HCT116 (cell line): ENCODE results near the gene CCR6. TPM values are rescaled to one million over a fixed set of nuclear protein-coding genes. Genes with fewer than 3 reads are reported as not detected.

ENCODE experiments used
- ATAC-seq: fragments of 200-7000 bp; cut with Tn5 transposase; 2 replicates; pipeline ENCODE4 v1.9.1; 2020; ENCODE audit warnings: mild to moderate bottlenecking, moderate library complexity
- BruUV-seq: library from RNA; stranded (reverse); fragments of 400-500 nt; replicated peaks from 2 replicates; lab custom pipeline; 2021; lab: Mats Ljungman, UMichigan
- CTCF ChIA-PET: fragments of 300-600 bp; sonication (Branson Sonifier 250); formaldehyde crosslinking; loops from one replicate; lab custom pipeline; 2021; ENCODE audit warnings: antibody characterized with exemption; lab: Charles Lee
- POLR2A ChIA-PET: fragments of 300-600, 350-600 bp; sonication (Branson Sonifier 250); formaldehyde crosslinking; loops from one replicate; lab custom pipeline; 2021; ENCODE audit warnings: antibody characterized with exemption; lab: Charles Lee
- RAD21 ChIA-PET, 2 experiments: fragments of 300-600 bp; sonication (Branson Sonifier 250); formaldehyde crosslinking; loops; one replicate each; lab custom pipeline; 2023; ENCODE audit warnings: low total read pairs in 2 of 2; ENCODE audit not compliant: uncharacterized antibody in 2 of 2, unreplicated experiment in 2 of 2, low non-redundant PET in 1 of 2; lab: Charles Lee
- DNase-seq: peaks from one replicate; pipeline ENCODE4 v3.0.0-alpha.2; 2010; ENCODE audit warnings: low read depth, low spot score
- H2AFZ ChIP-seq: fragments of 200-600 bp; shearing (Covaris generic), sonication (generic); 2 replicates; pipeline ENCODE4 v1.6.1; 2017; ENCODE audit warnings: low read depth, mixed run types, mixed read lengths, antibody characterized with exemption, low read length; ENCODE audit not compliant: poor library complexity, severe bottlenecking
- H3K27ac ChIP-seq: 2 replicates; pipeline ENCODE4 v1.5.1; 2012; ENCODE audit warnings: low read depth, low read length
- H3K27me3 ChIP-seq: fragments of 200-600 bp; sonication (generic); 2 replicates; pipeline ENCODE4 v1.6.1; 2016; ENCODE audit warnings: mixed run types, low read length, mixed read lengths; ENCODE audit not compliant: insufficient read depth
- H3K36me3 ChIP-seq, 2 experiments: fragments of 200-500 bp in 1 of 2; fragments of 200-600 bp in 1 of 2; sonication (Bioruptor generic) in 1 of 2; sonication (generic) in 1 of 2; 2 replicates each; pipeline versions ENCODE4 v1.5.1 to v1.6.1; 2014 to 2016; ENCODE audit warnings: low read length in 2 of 2, inconsistent platforms in 1 of 2, mixed read lengths in 1 of 2, mixed run types in 1 of 2; ENCODE audit not compliant: insufficient read depth in 2 of 2, control insufficient read depth in 1 of 2
- H3K4me1 ChIP-seq, 2 experiments: fragments of 200-600 bp in 1 of 2; sonication (generic) in 1 of 2; 2 replicates each; pipeline versions ENCODE4 v1.5.1 to v1.6.1; 2012 to 2017; ENCODE audit warnings: low read length in 2 of 2, inconsistent platforms in 1 of 2, mild to moderate bottlenecking in 1 of 2, mixed read lengths in 1 of 2, mixed run types in 1 of 2, moderate library complexity in 1 of 2; ENCODE audit not compliant: insufficient read depth in 2 of 2, control insufficient read depth in 1 of 2
- H3K4me2 ChIP-seq: fragments of 200-600 bp; sonication (generic); 2 replicates; pipeline ENCODE4 v1.6.1; 2017; ENCODE audit warnings: mixed run types, low read length, mixed read lengths
- H3K4me3 ChIP-seq, 2 experiments: fragments of 200-600 bp in 1 of 2; sonication (generic) in 1 of 2; replicated peaks in 1 of 2; 2 replicates each; pipeline ENCODE4 v1.5.1; 2011 to 2016; ENCODE audit warnings: low read length in 2 of 2, control low read depth in 1 of 2, low read depth in 1 of 2, mild to moderate bottlenecking in 1 of 2, mixed read lengths in 1 of 2, mixed run types in 1 of 2
- H3K79me2 ChIP-seq: fragments of 200-600 bp; sonication (generic); 2 replicates; pipeline ENCODE4 v1.6.1; 2017; ENCODE audit warnings: mild to moderate bottlenecking, mixed run types, low read length, moderate library complexity, mixed read lengths; ENCODE audit not compliant: insufficient read depth
- H3K9ac ChIP-seq: fragments of 200-600 bp; sonication (generic); 2 replicates; pipeline ENCODE4 v1.6.1; 2016; ENCODE audit warnings: low read length, mixed read lengths
- H3K9me2 ChIP-seq: fragments of 200-600 bp; sonication (generic), shearing (Covaris generic); 2 replicates; pipeline ENCODE4 v1.6.1; 2017; ENCODE audit warnings: mixed run types, mild to moderate bottlenecking, moderate library complexity; ENCODE audit not compliant: insufficient read depth
- H3K9me3 ChIP-seq, 2 experiments: fragments of 200-500 bp in 1 of 2; fragments of 200-600 bp in 1 of 2; sonication (Bioruptor generic) in 1 of 2; sonication (generic) in 1 of 2; 2 replicates each; pipeline ENCODE4 v1.6.1; 2014 to 2017; ENCODE audit warnings: low read length in 2 of 2, mixed read lengths in 2 of 2, inconsistent platforms in 1 of 2, low read depth in 1 of 2, mild to moderate bottlenecking in 1 of 2, mixed run types in 1 of 2, moderate library complexity in 1 of 2; ENCODE audit not compliant: control insufficient read depth in 1 of 2, insufficient read depth in 1 of 2
- H4K20me1 ChIP-seq: fragments of 200-600 bp; sonication (generic), shearing (Covaris generic); 2 replicates; pipeline ENCODE4 v1.6.1; 2017; ENCODE audit warnings: mixed run types, mild to moderate bottlenecking, moderate library complexity; ENCODE audit not compliant: insufficient read depth
- CBX3 ChIP-seq: IDR thresholded peaks from 2 replicates; pipeline ENCODE4 v1.6.1; 2012; ENCODE audit warnings: low read depth
- EGR1 ChIP-seq: IDR thresholded peaks from 2 replicates; pipeline ENCODE4 v1.6.1; 2012; ENCODE audit warnings: low read depth
- ELF1 ChIP-seq: IDR thresholded peaks from 2 replicates; pipeline ENCODE4 v1.6.1; 2012; ENCODE audit warnings: low read depth, borderline replicate concordance
- EZH2 ChIP-seq: fragments of 200-600 bp; sonication (generic); IDR thresholded peaks from 2 replicates; pipeline ENCODE4 v1.6.1; 2017; ENCODE audit warnings: antibody characterized with exemption, mixed run types
- EZH2phosphoT487 ChIP-seq: fragments of 200-600 bp; IDR thresholded peaks from 2 replicates; pipeline ENCODE4 v1.6.1; 2018; ENCODE audit warnings: antibody characterized with exemption, borderline replicate concordance
- FOSL1 ChIP-seq: IDR thresholded peaks from 2 replicates; pipeline ENCODE4 v1.6.1; 2012; ENCODE audit warnings: low read depth
- POLR2A ChIP-seq: IDR thresholded peaks from 2 replicates; pipeline ENCODE4 v1.7.0; 2011; ENCODE audit warnings: borderline replicate concordance; ENCODE audit not compliant: insufficient read depth, insufficient read length; ENCODE audit errors: extremely low read depth
- RAD21 ChIP-seq: IDR thresholded peaks from 2 replicates; pipeline ENCODE4 v1.6.1; 2012; ENCODE audit warnings: low read depth, mild to moderate bottlenecking
- SP1 ChIP-seq: IDR thresholded peaks from 2 replicates; pipeline ENCODE4 v1.6.1; 2012; ENCODE audit warnings: low read depth
- TCF7L2 ChIP-seq: IDR thresholded peaks from 2 replicates; pipeline ENCODE4 v1.7.0; 2011; ENCODE audit warnings: borderline replicate concordance, inconsistent platforms; ENCODE audit not compliant: insufficient read depth, insufficient read length; ENCODE audit errors: extremely low read depth
- ZFX ChIP-seq: fragments of 450-650 bp; IDR thresholded peaks from 2 replicates; pipeline ENCODE4 v1.6.1; 2017
- intact Hi-C: fragments of 100-400 bp; cut with micrococcal nuclease; formaldehyde crosslinking; loops from 2 replicates; pipeline ENCODE4 v1.10.0; 2022
- total RNA-seq: library from RNA; stranded (reverse); gene quantifications from one replicate; pipeline ENCODE4 v1.2.1, GENCODE V29; 2021; ENCODE audit not compliant: unreplicated experiment
- TF ChIP-seq, protein P1 (sequence below): IDR thresholded peaks from 2 replicates; pipeline ENCODE4 v1.6.1; 2012
- TF ChIP-seq, protein P2 (sequence below): IDR thresholded peaks from 2 replicates; pipeline ENCODE4 v1.6.1; 2011; ENCODE audit warnings: mild to moderate bottlenecking, low read length, moderate library complexity; ENCODE audit not compliant: insufficient replicate concordance; ENCODE audit errors: extremely low read depth
- TF ChIP-seq, protein P3 (sequence below): IDR thresholded peaks from 2 replicates; pipeline ENCODE4 v1.6.1; 2012
- TF ChIP-seq, protein P4 (sequence below), 3 experiments: fragments of 200-600 bp in 1 of 3; sonication (generic) in 1 of 3; IDR thresholded peaks in 2 of 3; conservative IDR thresholded peaks in 1 of 3; 2 replicates each; pipeline ENCODE4 v1.5.1; 2012 to 2017; ENCODE audit warnings: low read depth in 2 of 3, low read length in 2 of 3, antibody characterized with exemption in 1 of 3, borderline replicate concordance in 1 of 3, control low read depth in 1 of 3, mild to moderate bottlenecking in 1 of 3, mixed read lengths in 1 of 3, mixed run types in 1 of 3, moderate library complexity in 1 of 3; ENCODE audit not compliant: insufficient read depth in 1 of 3
- TF ChIP-seq, protein P5 (sequence below): IDR thresholded peaks from 2 replicates; pipeline ENCODE4 v1.6.1; 2012; ENCODE audit warnings: low read depth

CCR6 gene
- total RNA-seq, 1 experiment from 2014 or later: not detected

DNA sequence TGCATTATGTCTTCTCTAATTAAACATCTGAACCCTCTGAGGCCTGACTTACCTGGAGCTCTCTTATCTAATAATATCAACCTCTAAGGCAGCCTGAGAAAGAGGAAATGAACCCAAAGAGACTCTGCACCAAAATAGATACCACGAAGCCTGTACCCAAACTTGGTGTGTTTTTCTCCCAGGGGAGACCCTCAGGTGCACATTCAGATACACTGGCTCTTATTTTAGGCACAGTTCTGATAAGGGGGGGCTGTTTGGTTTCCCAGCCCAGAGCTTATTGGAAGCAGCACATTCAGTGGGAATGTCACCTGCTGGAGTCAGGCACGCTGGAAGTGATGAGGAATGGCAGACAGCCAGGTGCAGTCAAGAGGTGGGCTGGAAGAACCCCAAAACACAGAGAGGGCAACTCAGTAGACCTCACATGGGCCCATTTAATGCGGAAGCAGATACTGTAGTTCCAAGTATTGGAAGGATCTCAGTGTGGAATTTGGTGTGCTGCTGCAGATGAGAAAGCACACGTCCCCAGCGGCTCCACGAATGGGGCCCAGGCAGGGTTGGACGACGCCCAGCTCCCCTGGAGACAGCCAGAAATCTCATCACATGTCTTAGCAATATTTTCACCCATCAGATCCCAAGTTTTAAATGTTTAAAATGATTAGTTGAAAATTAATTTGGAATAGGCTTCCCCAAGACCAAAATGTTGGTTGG is 9.7 kb upstream of the CCR6 start:
- RAD21 ChIA-PET: no interaction called here
- POLR2A ChIA-PET: no interaction called here
- Histone ChIP-seq H3K4me1 (no peaks in the 10 kb centered on the region), H3K4me3 (no peak overlapping the region), H3K9me3 (no peaks in the 10 kb centered on the region), H3K27ac (no peak overlapping the region), H4K20me1 (no peaks in the 10 kb centered on the region), H3K27me3 (peaks cover 6% of the 10 kb centered on the region; the same call in 1 of the 2 replicates), H3K9ac (no peak overlapping the region), H3K79me2 (no peaks in the 10 kb centered on the region), H3K9me2 (no peaks in the 10 kb centered on the region), H3K36me3 (no peaks in the 10 kb centered on the region), H3K4me2 (no peak overlapping the region), H2AFZ (no peak overlapping the region)
- no peak for ATAC-seq
- TF ChIP-seq, protein P1, sequence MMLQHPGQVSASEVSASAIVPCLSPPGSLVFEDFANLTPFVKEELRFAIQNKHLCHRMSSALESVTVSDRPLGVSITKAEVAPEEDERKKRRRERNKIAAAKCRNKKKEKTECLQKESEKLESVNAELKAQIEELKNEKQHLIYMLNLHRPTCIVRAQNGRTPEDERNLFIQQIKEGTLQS: no peak
- no peak for TF ChIP-seq ELF1
- no peak for TF ChIP-seq CBX3
- TF ChIP-seq, protein P2, sequence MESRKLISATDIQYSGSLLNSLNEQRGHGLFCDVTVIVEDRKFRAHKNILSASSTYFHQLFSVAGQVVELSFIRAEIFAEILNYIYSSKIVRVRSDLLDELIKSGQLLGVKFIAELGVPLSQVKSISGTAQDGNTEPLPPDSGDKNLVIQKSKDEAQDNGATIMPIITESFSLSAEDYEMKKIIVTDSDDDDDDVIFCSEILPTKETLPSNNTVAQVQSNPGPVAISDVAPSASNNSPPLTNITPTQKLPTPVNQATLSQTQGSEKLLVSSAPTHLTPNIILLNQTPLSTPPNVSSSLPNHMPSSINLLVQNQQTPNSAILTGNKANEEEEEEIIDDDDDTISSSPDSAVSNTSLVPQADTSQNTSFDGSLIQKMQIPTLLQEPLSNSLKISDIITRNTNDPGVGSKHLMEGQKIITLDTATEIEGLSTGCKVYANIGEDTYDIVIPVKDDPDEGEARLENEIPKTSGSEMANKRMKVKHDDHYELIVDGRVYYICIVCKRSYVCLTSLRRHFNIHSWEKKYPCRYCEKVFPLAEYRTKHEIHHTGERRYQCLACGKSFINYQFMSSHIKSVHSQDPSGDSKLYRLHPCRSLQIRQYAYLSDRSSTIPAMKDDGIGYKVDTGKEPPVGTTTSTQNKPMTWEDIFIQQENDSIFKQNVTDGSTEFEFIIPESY: no peak
- TF ChIP-seq SP1: no peak
- TF ChIP-seq, protein P3, sequence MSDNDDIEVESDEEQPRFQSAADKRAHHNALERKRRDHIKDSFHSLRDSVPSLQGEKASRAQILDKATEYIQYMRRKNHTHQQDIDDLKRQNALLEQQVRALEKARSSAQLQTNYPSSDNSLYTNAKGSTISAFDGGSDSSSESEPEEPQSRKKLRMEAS: no peak
- TF ChIP-seq, protein P4, sequence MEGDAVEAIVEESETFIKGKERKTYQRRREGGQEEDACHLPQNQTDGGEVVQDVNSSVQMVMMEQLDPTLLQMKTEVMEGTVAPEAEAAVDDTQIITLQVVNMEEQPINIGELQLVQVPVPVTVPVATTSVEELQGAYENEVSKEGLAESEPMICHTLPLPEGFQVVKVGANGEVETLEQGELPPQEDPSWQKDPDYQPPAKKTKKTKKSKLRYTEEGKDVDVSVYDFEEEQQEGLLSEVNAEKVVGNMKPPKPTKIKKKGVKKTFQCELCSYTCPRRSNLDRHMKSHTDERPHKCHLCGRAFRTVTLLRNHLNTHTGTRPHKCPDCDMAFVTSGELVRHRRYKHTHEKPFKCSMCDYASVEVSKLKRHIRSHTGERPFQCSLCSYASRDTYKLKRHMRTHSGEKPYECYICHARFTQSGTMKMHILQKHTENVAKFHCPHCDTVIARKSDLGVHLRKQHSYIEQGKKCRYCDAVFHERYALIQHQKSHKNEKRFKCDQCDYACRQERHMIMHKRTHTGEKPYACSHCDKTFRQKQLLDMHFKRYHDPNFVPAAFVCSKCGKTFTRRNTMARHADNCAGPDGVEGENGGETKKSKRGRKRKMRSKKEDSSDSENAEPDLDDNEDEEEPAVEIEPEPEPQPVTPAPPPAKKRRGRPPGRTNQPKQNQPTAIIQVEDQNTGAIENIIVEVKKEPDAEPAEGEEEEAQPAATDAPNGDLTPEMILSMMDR (IDR thresholded peaks at IDR 0.05 in 2 of 3, conservative IDR thresholded peaks at IDR 0.05 in 1 of 3; ENCODE audit: borderline replicate concordance in 1 of 3, insufficient read depth in 1 of 3, low read depth in 2 of 3, low read length in 2 of 3): no peak
- TF ChIP-seq RAD21: no peak
- TF ChIP-seq POLR2A: no peak
- TF ChIP-seq, protein P5, sequence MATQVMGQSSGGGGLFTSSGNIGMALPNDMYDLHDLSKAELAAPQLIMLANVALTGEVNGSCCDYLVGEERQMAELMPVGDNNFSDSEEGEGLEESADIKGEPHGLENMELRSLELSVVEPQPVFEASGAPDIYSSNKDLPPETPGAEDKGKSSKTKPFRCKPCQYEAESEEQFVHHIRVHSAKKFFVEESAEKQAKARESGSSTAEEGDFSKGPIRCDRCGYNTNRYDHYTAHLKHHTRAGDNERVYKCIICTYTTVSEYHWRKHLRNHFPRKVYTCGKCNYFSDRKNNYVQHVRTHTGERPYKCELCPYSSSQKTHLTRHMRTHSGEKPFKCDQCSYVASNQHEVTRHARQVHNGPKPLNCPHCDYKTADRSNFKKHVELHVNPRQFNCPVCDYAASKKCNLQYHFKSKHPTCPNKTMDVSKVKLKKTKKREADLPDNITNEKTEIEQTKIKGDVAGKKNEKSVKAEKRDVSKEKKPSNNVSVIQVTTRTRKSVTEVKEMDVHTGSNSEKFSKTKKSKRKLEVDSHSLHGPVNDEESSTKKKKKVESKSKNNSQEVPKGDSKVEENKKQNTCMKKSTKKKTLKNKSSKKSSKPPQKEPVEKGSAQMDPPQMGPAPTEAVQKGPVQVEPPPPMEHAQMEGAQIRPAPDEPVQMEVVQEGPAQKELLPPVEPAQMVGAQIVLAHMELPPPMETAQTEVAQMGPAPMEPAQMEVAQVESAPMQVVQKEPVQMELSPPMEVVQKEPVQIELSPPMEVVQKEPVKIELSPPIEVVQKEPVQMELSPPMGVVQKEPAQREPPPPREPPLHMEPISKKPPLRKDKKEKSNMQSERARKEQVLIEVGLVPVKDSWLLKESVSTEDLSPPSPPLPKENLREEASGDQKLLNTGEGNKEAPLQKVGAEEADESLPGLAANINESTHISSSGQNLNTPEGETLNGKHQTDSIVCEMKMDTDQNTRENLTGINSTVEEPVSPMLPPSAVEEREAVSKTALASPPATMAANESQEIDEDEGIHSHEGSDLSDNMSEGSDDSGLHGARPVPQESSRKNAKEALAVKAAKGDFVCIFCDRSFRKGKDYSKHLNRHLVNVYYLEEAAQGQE: no peak
- TF ChIP-seq ZFX: no peak
- TF ChIP-seq EZH2: no peak
- TF ChIP-seq FOSL1: no peak
- TF ChIP-seq TCF7L2: no peak
- no peak for TF ChIP-seq EGR1
- no peak for TF ChIP-seq EZH2phosphoT487
- no TSS peak for BruUV-seq
- CTCF ChIA-PET: no interaction called here
- no peak for DNase-seq
- intact Hi-C loops: no loop called here
